Measurements from ENCODE around the gene CCDC197. TPM values are rescaled to one million over a fixed set of nuclear protein-coding genes. Genes with fewer than 3 reads are reported as not detected.

The CCDC197 gene
- total RNA-seq, 1 experiment from 2014 or later, result not detected

- DNase-seq (ENCODE audit: low spot score), result no peak
Measured at GRCh38 chr14:94025720-94026119, 28.6 kb downstream of the CCDC197 start.

GRCh38 chr14:94026173-94026888 lies 29.2 kb downstream of the CCDC197 start, which contains the start of gene OTUB2:
Gene OTUB2, plus strand, starts transcription at chr14:94026340. Its CDS starts 198 bp downstream, at chr14:94026538.
- peak; percentile 98 for DNase-seq (ENCODE audit: low spot score)

- no peak for DNase-seq (ENCODE audit: low spot score)
Measured at GRCh38 chr14:94026889-94027469, 29.9 kb downstream of the CCDC197 start.

- DNase-seq (ENCODE audit: low spot score), result no peak
Measured at GRCh38 chr14:94027566-94028449, 30.7 kb downstream of the CCDC197 start.

GRCh38 chr14:94028450-94028826 lies 31.3 kb downstream of the CCDC197 start:
- DNase-seq (ENCODE audit: low spot score), result peak; percentile 39

- no peak for DNase-seq (ENCODE audit: low spot score)
Measured at GRCh38 chr14:94029265-94029664, 32.2 kb downstream of the CCDC197 start.

GRCh38 chr14:94029671-94030203 lies 32.6 kb downstream of the CCDC197 start:
- DNase-seq (ENCODE audit: low spot score), result no peak

GRCh38 chr14:94030571-94030970 lies 33.5 kb downstream of the CCDC197 start:
- no peak for DNase-seq (ENCODE audit: low spot score)

- no peak for DNase-seq (ENCODE audit: low spot score)
Measured at GRCh38 chr14:94031161-94031882, 34.2 kb downstream of the CCDC197 start.

- no peak for DNase-seq (ENCODE audit: low spot score)
Measured at GRCh38 chr14:94031883-94032279, 34.8 kb downstream of the CCDC197 start.

GRCh38 chr14:94034886-94035285 lies 37.8 kb downstream of the CCDC197 start:
- DNase-seq (ENCODE audit: low spot score), result no peak

GRCh38 chr14:94036313-94037167 lies 39.4 kb downstream of the CCDC197 start:
- peak; percentile 48 for DNase-seq (ENCODE audit: low spot score)

GRCh38 chr14:94037954-94038353 lies 40.9 kb downstream of the CCDC197 start:
- DNase-seq (ENCODE audit: low spot score), result no peak

GRCh38 chr14:94038510-94038909 lies 41.4 kb downstream of the CCDC197 start:
- DNase-seq (ENCODE audit: low spot score), result no peak

GRCh38 chr14:94038921-94039629 lies 42.0 kb downstream of the CCDC197 start:
- no peak for DNase-seq (ENCODE audit: low spot score)

- no peak for DNase-seq (ENCODE audit: low spot score)
Measured at GRCh38 chr14:94040247-94040646, 43.1 kb downstream of the CCDC197 start.

GRCh38 chr14:94040796-94041195 lies 43.7 kb downstream of the CCDC197 start:
- no peak for DNase-seq (ENCODE audit: low spot score)

- DNase-seq (ENCODE audit: low spot score), result no peak
Measured at GRCh38 chr14:94041551-94042346, 44.6 kb downstream of the CCDC197 start.
